ENCODE data around the gene POLR1H.

GRCh38 chr6:30044630-30045029 lies 16.4 kb upstream of the POLR1H start:
- TF ChIP-seq, protein P1, sequence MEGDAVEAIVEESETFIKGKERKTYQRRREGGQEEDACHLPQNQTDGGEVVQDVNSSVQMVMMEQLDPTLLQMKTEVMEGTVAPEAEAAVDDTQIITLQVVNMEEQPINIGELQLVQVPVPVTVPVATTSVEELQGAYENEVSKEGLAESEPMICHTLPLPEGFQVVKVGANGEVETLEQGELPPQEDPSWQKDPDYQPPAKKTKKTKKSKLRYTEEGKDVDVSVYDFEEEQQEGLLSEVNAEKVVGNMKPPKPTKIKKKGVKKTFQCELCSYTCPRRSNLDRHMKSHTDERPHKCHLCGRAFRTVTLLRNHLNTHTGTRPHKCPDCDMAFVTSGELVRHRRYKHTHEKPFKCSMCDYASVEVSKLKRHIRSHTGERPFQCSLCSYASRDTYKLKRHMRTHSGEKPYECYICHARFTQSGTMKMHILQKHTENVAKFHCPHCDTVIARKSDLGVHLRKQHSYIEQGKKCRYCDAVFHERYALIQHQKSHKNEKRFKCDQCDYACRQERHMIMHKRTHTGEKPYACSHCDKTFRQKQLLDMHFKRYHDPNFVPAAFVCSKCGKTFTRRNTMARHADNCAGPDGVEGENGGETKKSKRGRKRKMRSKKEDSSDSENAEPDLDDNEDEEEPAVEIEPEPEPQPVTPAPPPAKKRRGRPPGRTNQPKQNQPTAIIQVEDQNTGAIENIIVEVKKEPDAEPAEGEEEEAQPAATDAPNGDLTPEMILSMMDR (IDR thresholded peaks at IDR 0.05; ENCODE audit: insufficient read depth, low read length, poor library complexity, severe bottlenecking): no peak
- TF ChIP-seq EZH2phosphoT487 (conservative IDR thresholded peaks at IDR 0.05; ENCODE audit: low read length): no peak

Measured in SU-DHL-6 (cell line).